ENCODE data around the gene DOCK11.
"Not testable (repeated sequence)": the region's sequence is repeated elsewhere in the genome, so short reads cannot be mapped to it uniquely, and the experiment has no call there.

DOCK11 gene

GRCh38 chrX:118577041-118577440 is 81.4 kb downstream of the DOCK11 start:
- DNase-seq, result no peak

GRCh38 chrX:118579417-118579816 is 83.8 kb downstream of the DOCK11 start:
- no peak for DNase-seq

- DNase-seq, result not testable (repeated sequence)
These were observed 87.3 kb downstream of the DOCK11 start for GRCh38 chrX:118582926-118583325.

GRCh38 chrX:118583781-118584180 is 88.2 kb downstream of the DOCK11 start:
- no peak for DNase-seq

- DNase-seq, result no peak
These were observed 89.7 kb downstream of the DOCK11 start for GRCh38 chrX:118585296-118585695.

GRCh38 chrX:118586206-118586605 is 90.6 kb downstream of the DOCK11 start:
- not testable (repeated sequence) for DNase-seq

GRCh38 chrX:118588715-118589114 is 93.1 kb downstream of the DOCK11 start:
- DNase-seq, result no peak

GRCh38 chrX:118589227-118589626 is 93.6 kb downstream of the DOCK11 start:
- DNase-seq, result no peak

- no peak for DNase-seq
These were observed 97.8 kb downstream of the DOCK11 start for GRCh38 chrX:118593407-118593806.

GRCh38 chrX:118594697-118595420 is 99.2 kb downstream of the DOCK11 start:
- DNase-seq, result no peak

GRCh38 chrX:118595501-118596042 is 100.0 kb downstream of the DOCK11 start:
- no peak for DNase-seq

GRCh38 chrX:118596390-118596789 is 100.8 kb downstream of the DOCK11 start:
- DNase-seq, result no peak

- peak in 2 of 4 experiments; percentile 0 to 1 for DNase-seq
These were observed 108.4 kb downstream of the DOCK11 start for GRCh38 chrX:118603981-118604380.

GRCh38 chrX:118612290-118612689 is 116.7 kb downstream of the DOCK11 start:
- DNase-seq, result no peak

GRCh38 chrX:118614150-118614549 is 118.5 kb downstream of the DOCK11 start:
- DNase-seq, result no peak

- no peak for DNase-seq
These were observed 119.5 kb downstream of the DOCK11 start for GRCh38 chrX:118615141-118615540.

GRCh38 chrX:118621081-118621759 is 125.6 kb downstream of the DOCK11 start:
- no peak for DNase-seq

- DNase-seq, result no peak
These were observed 127.4 kb downstream of the DOCK11 start for GRCh38 chrX:118623062-118623461.

- no peak for DNase-seq
These were observed 130.7 kb downstream of the DOCK11 start for GRCh38 chrX:118626346-118626745.

- no peak for DNase-seq
These were observed 131.6 kb downstream of the DOCK11 start for GRCh38 chrX:118627084-118627758.

- no peak for DNase-seq
These were observed 135.2 kb downstream of the DOCK11 start for GRCh38 chrX:118630848-118631247.

- no peak for DNase-seq
These were observed 136.0 kb downstream of the DOCK11 start for GRCh38 chrX:118631586-118631985.

GRCh38 chrX:118632862-118633261 is 137.2 kb downstream of the DOCK11 start:
- DNase-seq, result no peak

GRCh38 chrX:118633530-118633929 is 137.9 kb downstream of the DOCK11 start:
- DNase-seq, result no peak

Data from activated naive CD4-positive, alpha-beta T cell (primary cell).